DOHH2 (cell line): ENCODE data around the gene KANTR.

ENCODE experiments used
- H3F3A ChIP-seq: fragments of 200-600 bp; sonication (generic), shearing (Covaris generic); 2 replicates; pipeline ENCODE4 v1.6.0; 2016; ENCODE audit warnings: antibody characterized with exemption, mild to moderate bottlenecking; ENCODE audit not compliant: control insufficient read depth, insufficient read depth
- H3K27ac ChIP-seq: fragments of 200-600 bp; sonication (generic); 2 replicates; pipeline ENCODE4 v1.5.1; 2014; ENCODE audit warnings: low read depth, mild to moderate bottlenecking, low read length, moderate library complexity
- H3K27me3 ChIP-seq: fragments of 200-600 bp; sonication (generic); 2 replicates; pipeline ENCODE4 v1.6.1; 2014; ENCODE audit warnings: mild to moderate bottlenecking, low read length, mixed read lengths; ENCODE audit not compliant: control insufficient read depth
- H3K36me3 ChIP-seq: fragments of 200-600 bp; sonication (generic); 2 replicates; pipeline ENCODE4 v1.6.1; 2014; ENCODE audit warnings: mild to moderate bottlenecking, low read length, moderate library complexity, mixed read lengths; ENCODE audit not compliant: control insufficient read depth
- H3K4me1 ChIP-seq: fragments of 200-600 bp; sonication (generic); 2 replicates; pipeline ENCODE4 v1.6.1; 2014; ENCODE audit warnings: mild to moderate bottlenecking, low read length, mixed read lengths; ENCODE audit not compliant: control insufficient read depth
- H3K4me2 ChIP-seq: fragments of 200-600 bp; sonication (generic); 2 replicates; pipeline ENCODE4 v1.6.0; 2014; ENCODE audit warnings: mild to moderate bottlenecking, low read length, moderate library complexity
- H3K4me3 ChIP-seq: fragments of 200-600 bp; sonication (generic); 2 replicates; pipeline ENCODE4 v1.5.1; 2014; ENCODE audit warnings: mild to moderate bottlenecking, low read length, mixed read lengths
- H3K79me2 ChIP-seq: fragments of 200-600 bp; sonication (generic); 2 replicates; pipeline ENCODE4 v1.6.1; 2014; ENCODE audit warnings: mild to moderate bottlenecking, low read length, mixed read lengths; ENCODE audit not compliant: control insufficient read depth
- H3K9me2 ChIP-seq: fragments of 200-600 bp; sonication (generic); replicated peaks from 2 replicates; pipeline ENCODE4 v1.6.1; 2014; ENCODE audit warnings: mild to moderate bottlenecking, low read length, mixed read lengths; ENCODE audit not compliant: control insufficient read depth
- H3K9me3 ChIP-seq: fragments of 200-600 bp; sonication (generic); 2 replicates; pipeline ENCODE4 v1.6.1; 2014; ENCODE audit warnings: antibody characterized with exemption, low read length, mixed read lengths; ENCODE audit not compliant: control insufficient read depth, insufficient read depth
- H4K20me1 ChIP-seq: fragments of 200-600 bp; sonication (generic); 2 replicates; pipeline ENCODE4 v1.6.0; 2014; ENCODE audit warnings: low read depth, mild to moderate bottlenecking, antibody characterized with exemption, low read length, moderate library complexity; ENCODE audit not compliant: control insufficient read depth, insufficient read depth
- CTCF ChIP-seq: fragments of 200-600 bp; sonication (generic); IDR thresholded peaks from one replicate; pipeline ENCODE4 v1.5.1; 2014; ENCODE audit warnings: antibody characterized with exemption, mild to moderate bottlenecking, low read depth, low read length; ENCODE audit not compliant: poor library complexity, severe bottlenecking
- EZH2phosphoT487 ChIP-seq: fragments of 200-600 bp; sonication (generic); IDR thresholded peaks from 2 replicates; pipeline ENCODE4 v1.6.1; 2017; ENCODE audit warnings: borderline replicate concordance, mild to moderate bottlenecking, antibody characterized with exemption, low read length, moderate library complexity, mixed read lengths

KANTR gene

GRCh38 chrX:53087388-53087831 lies 6.5 kb upstream of the KANTR start:
- Histone ChIP-seq H3K9me2 (no peaks in the 10 kb centered on the region), H3K36me3 (peaks cover 49% of the 10 kb centered on the region), H3K27ac (no peak overlapping the region), H3K4me1 (peaks cover 24% of the 10 kb centered on the region), H3K4me3 (no peak overlapping the region), H3K27me3 (no peaks in the 10 kb centered on the region), H3K79me2 (peaks cover 21% of the 10 kb centered on the region), H4K20me1 (0 out of 2 replicates have a peak, but pooled peaks cover 4% of the 10 kb centered on the region), H3F3A (no peaks in the 10 kb centered on the region), H3K4me2 (no peak overlapping the region), H3K9me3 (no peaks in the 10 kb centered on the region)
- TF ChIP-seq EZH2phosphoT487 = no peak

- Histone ChIP-seq H3K4me1 (peaks cover 23% of the 10 kb centered on the region), H3F3A (peaks cover under 1% of the 10 kb centered on the region; the same call in 1 of the 2 replicates), H3K9me2 (no peaks in the 10 kb centered on the region), H3K79me2 (peaks cover 11% of the 10 kb centered on the region), H3K4me3 (peak overlapping the region; percentile 59), H3K27ac (no peak overlapping the region), H3K4me2 (peak overlapping the region; percentile 58), H3K36me3 (peaks cover 46% of the 10 kb centered on the region), H4K20me1 (0 out of 2 replicates have a peak, but pooled peaks cover under 1% of the 10 kb centered on the region), H3K9me3 (no peaks in the 10 kb centered on the region), H3K27me3 (no peaks in the 10 kb centered on the region)
- TF ChIP-seq CTCF = no peak
- no peak for TF ChIP-seq EZH2phosphoT487
These were observed 5.6 kb upstream of the KANTR start for GRCh38 chrX:53088136-53088974.

GRCh38 chrX:53089224-53089842 lies 4.6 kb upstream of the KANTR start:
- peaks cover 18% of the 10 kb centered on the region for H3K4me1 ChIP-seq
- H3K27me3 ChIP-seq = no peaks in the 10 kb centered on the region
- peak overlapping the region; percentile 59 for H3K4me3 ChIP-seq
- H3K79me2 ChIP-seq = peaks cover 2% of the 10 kb centered on the region
- no peak overlapping the region for H3K27ac ChIP-seq
- no peaks in the 10 kb centered on the region for H4K20me1 ChIP-seq
- peaks cover 3% of the 10 kb centered on the region; the same call in 1 of the 2 replicates for H3F3A ChIP-seq
- no peaks in the 10 kb centered on the region for H3K9me3 ChIP-seq
- H3K9me2 ChIP-seq = no peaks in the 10 kb centered on the region
- H3K36me3 ChIP-seq = peaks cover 36% of the 10 kb centered on the region
- TF ChIP-seq EZH2phosphoT487 = no peak
- TF ChIP-seq CTCF = peak; percentile 60
- peak overlapping the region; percentile 58 for H3K4me2 ChIP-seq
